HG03196 (cell line): Measurements from ENCODE around the gene ETV4.
"Not testable (repeated sequence)": the region's sequence is repeated elsewhere in the genome, so short reads cannot be mapped to it uniquely, and the experiment has no call there.

Experiments used
- ATAC-seq: cut with Tn5 transposase; IDR thresholded peaks from one replicate; pipeline ENCODE4 v1.9.1; 2021; ENCODE audit not compliant: unreplicated experiment

Gene ETV4

GRCh38 chr17:43517615-43518386 is 28.3 kb downstream of the ETV4 start:
- peak; percentile 60 for ATAC-seq

GRCh38 chr17:43517161-43517560 is 29.0 kb downstream of the ETV4 start:
- peak; percentile 33 for ATAC-seq

DNA sequence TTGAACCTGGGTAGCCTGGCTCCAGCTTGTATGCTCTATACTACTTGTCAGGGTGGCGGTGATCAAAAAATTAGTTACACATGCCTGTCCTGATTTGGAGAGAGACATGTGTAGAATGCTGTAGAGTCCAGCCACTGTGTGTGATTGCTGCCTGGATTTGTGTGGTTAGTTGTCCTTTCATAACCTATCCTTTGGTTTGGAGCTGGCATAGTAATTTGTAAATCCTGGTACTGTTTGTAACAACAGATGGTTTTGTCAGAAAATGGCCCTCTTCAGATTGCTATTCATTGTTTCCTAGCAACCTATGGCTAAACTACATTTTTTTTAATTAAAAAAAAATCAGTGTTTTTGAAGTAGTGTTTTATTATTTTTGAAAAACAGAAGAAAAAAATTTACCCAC is 30.5 kb downstream of the ETV4 start:
- no peak for ATAC-seq

DNA sequence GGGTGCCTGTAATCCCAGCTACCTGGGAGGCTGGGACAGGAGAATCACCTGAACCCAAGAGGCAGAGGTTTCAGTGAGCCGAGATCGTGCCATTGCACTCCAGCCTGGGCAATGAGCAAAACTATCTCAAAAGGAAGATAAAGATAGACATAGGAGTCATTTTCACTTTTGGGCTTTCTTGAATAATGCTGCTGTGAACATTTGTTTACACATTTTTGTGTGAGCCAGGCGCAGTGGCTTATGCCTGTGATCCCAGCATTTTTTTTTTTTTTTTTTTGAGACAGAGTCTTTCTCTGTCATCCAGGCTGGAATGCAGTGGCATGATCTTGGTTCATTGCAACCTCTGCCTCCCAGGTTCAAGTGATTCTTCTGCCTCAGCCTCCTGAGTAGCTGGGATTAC is 34.9 kb downstream of the ETV4 start:
- not testable (repeated sequence) for ATAC-seq

- ATAC-seq: not testable (repeated sequence)
Observed at GRCh38 chr17:43509440-43509839, 36.7 kb downstream of the ETV4 start.

GRCh38 chr17:43490621-43491020 is 55.5 kb downstream of the ETV4 start:
- no peak for ATAC-seq

DNA sequence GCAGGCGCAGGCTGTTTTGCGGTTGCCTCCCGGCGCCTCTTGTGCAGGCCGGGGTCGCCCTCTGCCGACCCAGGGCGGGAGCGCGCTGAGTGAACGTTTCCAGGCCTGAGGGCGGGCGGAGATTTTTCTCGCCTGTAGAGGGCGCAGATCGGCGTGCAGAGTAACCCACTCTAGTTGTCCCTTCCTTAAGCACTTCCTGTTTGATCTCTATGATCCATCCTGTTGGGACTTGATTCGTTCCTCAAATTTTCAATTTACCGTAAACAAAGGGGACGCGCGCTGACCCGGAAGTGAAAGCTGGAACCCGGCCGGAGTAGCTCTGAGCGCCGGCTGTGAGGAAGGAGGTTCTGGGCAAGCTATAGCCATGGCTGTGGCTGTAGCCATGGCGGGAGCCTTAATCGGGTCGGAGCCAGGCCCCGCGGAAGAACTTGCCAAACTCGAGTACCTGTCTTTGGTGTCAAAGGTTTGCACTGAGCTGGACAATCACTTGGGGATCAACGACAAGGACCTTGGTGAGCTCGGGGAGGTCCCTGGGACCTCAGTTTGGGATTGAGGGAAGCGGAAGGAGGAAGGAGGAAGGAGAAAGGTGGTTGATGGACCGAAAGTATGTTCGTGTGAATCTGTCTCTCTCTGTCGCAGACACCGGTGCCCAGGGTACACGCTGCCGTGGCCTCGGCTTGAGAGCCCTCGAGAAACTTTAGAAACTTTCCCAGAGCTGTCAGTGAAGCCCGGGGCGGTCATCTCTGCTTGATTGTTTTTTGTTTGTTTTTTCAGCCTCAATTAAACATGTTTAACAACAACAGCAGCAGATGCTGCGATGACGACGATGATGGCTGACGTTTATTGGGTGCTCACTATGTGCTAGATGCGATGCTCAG is 62.2 kb downstream of the ETV4 start, which contains the start of gene DHX8:
Gene DHX8, plus strand, starts transcription at position 302 of the 878 bp plus-strand sequence. Its CDS starts 63 bp downstream, at position 365.
- ATAC-seq: peak; percentile 94

DNA sequence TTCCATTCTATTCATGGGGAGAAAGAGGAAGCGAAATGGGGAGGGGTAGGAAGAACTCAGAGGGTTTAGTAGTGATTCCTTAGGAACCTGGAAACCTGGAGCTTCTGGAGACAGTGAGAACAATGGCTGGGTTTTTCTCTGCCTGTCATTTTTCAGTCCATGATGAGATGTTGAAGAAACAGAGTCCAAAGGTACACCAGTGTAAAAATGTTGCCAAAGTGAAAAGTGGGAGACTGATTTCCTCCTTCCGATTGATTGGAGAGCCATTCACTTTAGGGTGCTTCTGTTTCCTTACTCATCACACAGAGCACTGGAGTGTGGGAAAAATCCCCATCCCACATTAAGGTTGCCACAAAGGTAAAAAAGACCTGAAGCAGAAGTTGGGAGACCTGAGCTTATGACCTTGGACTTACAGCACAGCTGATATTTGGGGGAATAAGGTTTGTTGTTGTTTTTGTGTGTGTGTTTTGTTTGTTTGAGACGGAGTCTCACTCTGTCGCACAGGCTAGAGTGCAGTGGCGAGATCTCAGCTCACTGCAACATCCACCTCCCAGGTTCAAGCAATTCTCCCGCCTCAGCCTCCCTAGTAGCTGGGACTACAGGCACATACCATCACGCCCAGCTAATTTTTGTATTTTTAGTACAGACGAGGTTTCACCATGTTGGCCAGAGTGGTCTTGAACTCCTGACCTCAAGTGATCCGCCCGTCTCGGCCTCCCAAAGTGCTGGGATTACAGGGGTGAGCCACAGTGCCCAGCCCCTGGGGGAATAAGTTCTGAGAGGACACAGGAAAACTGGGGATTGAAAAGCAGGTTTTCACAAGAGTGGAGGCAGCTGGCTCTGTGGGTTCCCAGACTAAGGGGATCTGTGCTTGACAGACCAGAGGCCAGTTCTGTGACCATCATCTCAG is 63.8 kb downstream of the ETV4 start:
- no peak for ATAC-seq

DNA sequence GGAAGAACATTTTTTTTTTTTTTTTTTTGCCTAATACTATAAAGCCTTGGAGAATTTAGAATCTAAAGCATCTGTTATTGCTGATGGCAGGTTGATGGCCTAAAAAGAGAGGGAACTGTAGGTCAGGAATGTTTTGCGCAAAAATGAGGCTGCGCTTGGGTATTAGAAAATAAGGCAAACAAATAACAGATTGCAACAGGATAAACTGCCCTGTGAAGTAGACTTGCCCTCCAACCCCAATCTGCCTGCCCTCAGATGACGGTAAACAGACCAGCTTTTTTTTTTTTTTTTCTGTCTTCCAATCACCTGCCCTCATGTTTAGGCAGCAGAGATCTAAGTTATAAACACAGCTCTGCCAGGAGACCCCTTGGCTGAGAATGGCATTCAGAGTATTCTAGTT is 66.2 kb downstream of the ETV4 start:
- ATAC-seq: no peak
